K562 (cell line): ENCODE measurements around the gene PCP2.

Source experiments
- BRD9 ChIP-seq: fragments of 450-650 bp; IDR thresholded peaks from 2 replicates; pipeline ENCODE4 v1.6.1; 2018; ENCODE audit warnings: low read depth; ENCODE audit not compliant: partially characterized antibody
- EP300 ChIP-seq: IDR thresholded peaks from 2 replicates; pipeline ENCODE4 v1.6.1; 2012; ENCODE audit warnings: low read length, improper control_type of control experiment
- FOS ChIP-seq: IDR thresholded peaks from 3 replicates; pipeline ENCODE4 v1.6.1; 2011; ENCODE audit not compliant: insufficient read length; ENCODE audit errors: extremely low read depth
- FOXO4 ChIP-seq: fragments of 450-650 bp; formaldehyde crosslinking; IDR thresholded peaks from 2 replicates; pipeline ENCODE4 v1.4.0; 2020; ENCODE audit warnings: mild to moderate bottlenecking, moderate library complexity
- HSF4 ChIP-seq: fragments of 250-450 bp; sonication (Bioruptor Pico); IDR thresholded peaks from 2 replicates; pipeline ENCODE4 v2.1.2; 2022; ENCODE audit warnings: mild to moderate bottlenecking, moderate library complexity, borderline replicate concordance
- NFYB ChIP-seq: IDR thresholded peaks from 2 replicates; pipeline ENCODE4 v1.6.1; 2011; ENCODE audit warnings: mild to moderate bottlenecking, moderate library complexity; ENCODE audit not compliant: insufficient read length; ENCODE audit errors: extremely low read depth
- PCBP2 ChIP-seq: fragments of 200-400 bp; formaldehyde crosslinking; IDR thresholded peaks from 2 replicates; pipeline ENCODE4 v1.6.1; 2018; ENCODE audit warnings: low read length, low read depth, mild to moderate bottlenecking, moderate library complexity; ENCODE audit not compliant: poor library complexity, severe bottlenecking
- PHB2 ChIP-seq: fragments of 450-650 bp; IDR thresholded peaks from 2 replicates; pipeline ENCODE4 v1.6.1; 2017; ENCODE audit warnings: low read depth
- RNF2 ChIP-seq: sonication (generic); IDR thresholded peaks from 2 replicates; pipeline ENCODE4 v1.6.1; 2016
- TAF7 ChIP-seq: fragments of 450-650 bp; IDR thresholded peaks from 2 replicates; pipeline ENCODE4 v1.6.1; 2016; ENCODE audit warnings: missing genetic modification characterization, missing compliant biosample characterization
- ZBTB1 ChIP-seq: sonication (generic); formaldehyde crosslinking; IDR thresholded peaks from 2 replicates; pipeline ENCODE4 v1.8.1; 2023; ENCODE audit warnings: missing genetic modification reagents, low read depth, mild to moderate bottlenecking, borderline replicate concordance
- ZNF274 ChIP-seq: IDR thresholded peaks from 2 replicates; pipeline ENCODE4 v1.6.1; 2011; ENCODE audit warnings: low read depth, mild to moderate bottlenecking, low read length, moderate library complexity, borderline replicate concordance
- ZNF512 ChIP-seq: IDR thresholded peaks from 2 replicates; pipeline ENCODE4 v1.6.1; 2016; ENCODE audit warnings: missing genetic modification characterization, missing compliant biosample characterization

- TF ChIP-seq PCBP2 (no peak), PHB2 (no peak), ZBTB1 (CRISPR knock-in tag) (no peak), FOXO4 (CRISPR knock-in tag) (no peak), EP300 (no peak), ZNF274 (no peak), BRD9 (no peak), TAF7 (tag) (no peak), RNF2 (no peak), NFYB (no peak), ZNF512 (tag) (no peak), FOS (no peak), HSF4 (CRISPR knock-in tag) (no peak)
Measured at GRCh38 chr19:7633698-7634097, at the start of gene PCP2.
